ENCODE data around the gene AUTS2. TPM values are rescaled to one million over a fixed set of nuclear protein-coding genes. Genes with fewer than 3 reads are reported as not detected.
A peak's percentile ranks its signal among the peaks of the same experiment; 100 is the strongest.

The AUTS2 gene
- total RNA-seq, 1 donor from 2014 or later = 80.6 TPM

DNA sequence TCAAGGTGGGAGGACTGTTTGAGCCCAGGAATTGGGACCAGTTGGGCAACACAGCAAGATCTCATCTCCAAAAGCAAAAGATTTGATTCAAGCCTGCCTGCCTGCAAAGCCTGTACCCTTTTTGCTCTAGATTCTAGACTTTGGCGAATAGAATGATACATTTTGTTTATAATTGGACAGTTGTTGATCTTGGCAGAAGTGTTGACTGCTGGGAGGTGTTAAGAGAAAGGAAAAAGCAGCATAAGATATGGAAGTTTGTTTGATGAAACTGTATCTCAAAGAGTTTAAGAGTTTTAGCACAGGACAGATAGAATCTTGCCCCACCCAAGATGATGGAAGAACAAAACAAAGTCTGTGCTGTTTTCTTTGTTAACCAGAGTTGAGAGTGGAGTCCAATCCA is 224.1 kb downstream of the AUTS2 start:
- H3K4me1 Mint-ChIP-seq (ENCODE audit: unreplicated experiment) = peaks cover 63% of the 10 kb centered on the region
- H3K27ac Mint-ChIP-seq (ENCODE audit: unreplicated experiment) = no peak overlapping the region
- no peaks in the 10 kb centered on the region for H3K36me3 Mint-ChIP-seq (ENCODE audit: unreplicated experiment)
- TF ChIP-seq, protein P1, sequence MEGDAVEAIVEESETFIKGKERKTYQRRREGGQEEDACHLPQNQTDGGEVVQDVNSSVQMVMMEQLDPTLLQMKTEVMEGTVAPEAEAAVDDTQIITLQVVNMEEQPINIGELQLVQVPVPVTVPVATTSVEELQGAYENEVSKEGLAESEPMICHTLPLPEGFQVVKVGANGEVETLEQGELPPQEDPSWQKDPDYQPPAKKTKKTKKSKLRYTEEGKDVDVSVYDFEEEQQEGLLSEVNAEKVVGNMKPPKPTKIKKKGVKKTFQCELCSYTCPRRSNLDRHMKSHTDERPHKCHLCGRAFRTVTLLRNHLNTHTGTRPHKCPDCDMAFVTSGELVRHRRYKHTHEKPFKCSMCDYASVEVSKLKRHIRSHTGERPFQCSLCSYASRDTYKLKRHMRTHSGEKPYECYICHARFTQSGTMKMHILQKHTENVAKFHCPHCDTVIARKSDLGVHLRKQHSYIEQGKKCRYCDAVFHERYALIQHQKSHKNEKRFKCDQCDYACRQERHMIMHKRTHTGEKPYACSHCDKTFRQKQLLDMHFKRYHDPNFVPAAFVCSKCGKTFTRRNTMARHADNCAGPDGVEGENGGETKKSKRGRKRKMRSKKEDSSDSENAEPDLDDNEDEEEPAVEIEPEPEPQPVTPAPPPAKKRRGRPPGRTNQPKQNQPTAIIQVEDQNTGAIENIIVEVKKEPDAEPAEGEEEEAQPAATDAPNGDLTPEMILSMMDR (IDR thresholded peaks at IDR 0.05) = no peak
- no peak overlapping the region for H3K4me3 Mint-ChIP-seq (ENCODE audit: unreplicated experiment)
- no peaks in the 10 kb centered on the region for H3K27me3 Mint-ChIP-seq (ENCODE audit: unreplicated experiment)
- no peak for DNase-seq (ENCODE audit: extremely low spot score, unreplicated experiment)
- no peaks in the 10 kb centered on the region for H3K9me3 Mint-ChIP-seq (ENCODE audit: unreplicated experiment)

DNA sequence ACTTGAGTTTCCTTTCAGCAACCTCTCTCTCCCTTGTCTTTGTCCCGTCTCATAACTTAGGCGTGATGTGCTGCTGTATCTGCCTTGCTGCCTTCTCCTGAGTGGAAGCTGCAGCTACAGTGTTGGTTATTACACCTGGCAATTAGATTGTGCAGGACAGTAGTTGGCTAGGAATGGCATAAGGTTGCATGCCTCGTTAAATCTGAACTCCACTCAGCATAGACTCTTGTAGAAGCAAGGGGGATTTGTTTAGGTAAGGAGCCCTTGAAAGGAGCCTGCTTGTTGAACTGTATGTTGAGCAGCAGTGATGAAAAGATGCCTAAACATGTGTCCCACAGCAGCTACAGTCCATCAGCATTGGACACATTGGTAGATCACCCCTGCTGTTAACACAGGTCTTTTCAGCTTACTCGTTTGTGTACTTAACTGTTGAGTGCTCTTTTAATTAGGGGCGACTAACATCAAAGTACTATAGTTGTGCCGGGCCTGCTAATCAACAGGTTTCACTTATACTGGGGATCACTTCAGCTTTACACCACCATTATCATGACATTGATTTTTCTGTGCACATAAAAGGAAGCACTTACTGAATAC is 225.0 kb downstream of the AUTS2 start:
- Mint-ChIP-seq H3K27me3 (ENCODE audit: unreplicated experiment) (no peaks in the 10 kb centered on the region), H3K4me1 (ENCODE audit: unreplicated experiment) (peaks cover 57% of the 10 kb centered on the region), H3K27ac (ENCODE audit: unreplicated experiment) (no peak overlapping the region), H3K9me3 (ENCODE audit: unreplicated experiment) (no peaks in the 10 kb centered on the region), H3K4me3 (ENCODE audit: unreplicated experiment) (no peak overlapping the region), H3K36me3 (ENCODE audit: unreplicated experiment) (peaks cover 4% of the 10 kb centered on the region)
- TF ChIP-seq, protein P1 (IDR thresholded peaks at IDR 0.05) = no peak
- DNase-seq (ENCODE audit: extremely low spot score, unreplicated experiment) = no peak

DNA sequence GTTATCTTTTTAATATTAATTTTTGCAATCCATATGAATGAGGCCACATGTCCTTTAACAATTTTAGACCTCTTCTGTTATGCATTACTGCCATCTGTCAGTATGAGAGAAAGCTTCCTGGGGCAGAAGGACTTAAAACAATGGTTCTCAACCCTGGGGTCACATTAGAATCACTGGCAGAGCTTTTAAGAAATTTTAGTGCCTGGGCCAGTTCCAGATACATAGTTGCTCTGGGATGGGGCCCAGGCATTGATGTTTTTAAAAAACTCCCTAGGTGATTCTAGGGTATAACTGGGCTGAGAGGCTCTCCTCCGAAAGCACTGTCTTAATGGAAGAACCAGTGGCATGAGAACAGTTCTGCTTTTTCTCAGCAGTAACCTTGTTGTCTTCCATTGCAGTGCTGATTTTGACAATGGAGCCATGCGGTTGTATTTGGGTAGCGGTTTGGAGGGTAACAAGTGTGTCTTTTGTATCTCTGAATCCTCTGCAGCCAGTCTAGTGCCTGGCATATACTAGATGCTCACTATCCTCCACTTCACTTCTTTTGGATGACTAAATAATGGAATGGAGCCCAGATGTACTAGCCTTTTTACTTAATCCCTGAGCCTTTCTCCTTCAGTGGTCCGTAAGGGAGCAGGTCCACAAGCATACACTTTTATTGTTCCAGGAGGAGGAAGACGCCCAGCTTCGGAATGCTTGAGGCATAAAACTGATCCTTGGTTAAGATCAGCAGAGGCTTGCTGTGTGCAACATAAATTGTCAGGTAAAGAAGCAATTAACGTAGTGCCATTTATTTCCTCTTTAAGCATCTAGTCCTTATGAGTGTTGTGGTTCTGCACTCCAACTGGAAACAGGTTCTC is 227.1 kb downstream of the AUTS2 start:
- Mint-ChIP-seq H3K4me1 (ENCODE audit: unreplicated experiment) (peaks cover 49% of the 10 kb centered on the region), H3K9me3 (ENCODE audit: unreplicated experiment) (no peaks in the 10 kb centered on the region), H3K27ac (ENCODE audit: unreplicated experiment) (peak overlapping the region; percentile 42), H3K27me3 (ENCODE audit: unreplicated experiment) (no peaks in the 10 kb centered on the region), H3K36me3 (ENCODE audit: unreplicated experiment) (peaks cover 4% of the 10 kb centered on the region), H3K4me3 (ENCODE audit: unreplicated experiment) (no peak overlapping the region)
- DNase-seq (ENCODE audit: extremely low spot score, unreplicated experiment) = no peak
- TF ChIP-seq, protein P1 (IDR thresholded peaks at IDR 0.05) = peak; percentile 53

DNA sequence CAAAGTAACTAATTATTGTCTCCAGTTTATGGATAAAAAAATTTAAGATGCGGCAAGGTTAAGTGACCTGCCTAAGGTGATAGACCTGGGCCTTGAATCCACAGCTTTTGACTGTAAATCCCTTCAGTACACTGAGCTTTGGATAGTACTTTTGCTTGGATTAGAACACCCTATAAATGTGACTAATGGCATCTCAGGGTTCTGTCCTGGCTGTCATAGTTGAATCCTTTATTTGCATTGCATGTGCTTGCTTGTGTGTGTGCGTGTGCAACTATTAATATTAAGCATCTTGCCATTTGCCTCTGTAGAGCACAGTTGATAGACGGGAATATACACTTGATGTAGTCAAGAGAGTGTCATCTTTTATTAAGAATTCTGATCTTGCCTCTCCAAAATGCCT is 228.0 kb downstream of the AUTS2 start:
- Mint-ChIP-seq H3K36me3 (ENCODE audit: unreplicated experiment) (peaks cover 4% of the 10 kb centered on the region), H3K4me3 (ENCODE audit: unreplicated experiment) (no peak overlapping the region), H3K4me1 (ENCODE audit: unreplicated experiment) (peaks cover 49% of the 10 kb centered on the region), H3K27ac (ENCODE audit: unreplicated experiment) (no peak overlapping the region), H3K9me3 (ENCODE audit: unreplicated experiment) (no peaks in the 10 kb centered on the region), H3K27me3 (ENCODE audit: unreplicated experiment) (no peaks in the 10 kb centered on the region)
- DNase-seq (ENCODE audit: extremely low spot score, unreplicated experiment) = no peak
- TF ChIP-seq, protein P1 (IDR thresholded peaks at IDR 0.05) = no peak

DNA sequence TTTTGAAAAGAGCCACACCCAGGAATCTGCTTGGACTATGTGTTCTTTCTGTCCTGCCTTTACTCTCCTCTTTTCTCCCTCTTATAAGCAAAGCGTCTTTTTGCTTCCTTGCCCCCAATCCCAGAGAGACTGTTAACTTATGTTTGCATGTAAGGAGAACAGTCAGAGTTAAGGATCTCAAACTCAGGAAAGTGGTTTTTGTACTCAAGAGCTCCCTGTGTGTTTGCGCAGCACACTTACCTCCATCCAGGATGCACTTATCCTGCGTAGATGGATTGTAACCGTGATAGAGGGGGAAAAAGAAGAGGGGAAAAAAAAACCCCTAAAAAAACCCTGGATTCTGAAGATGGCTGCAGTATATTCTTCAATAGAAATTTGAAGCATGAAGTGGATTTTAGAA is 228.9 kb downstream of the AUTS2 start:
- H3K27me3 Mint-ChIP-seq (ENCODE audit: unreplicated experiment) = no peaks in the 10 kb centered on the region
- TF ChIP-seq, protein P1 (IDR thresholded peaks at IDR 0.05) = no peak
- no peak overlapping the region for H3K4me3 Mint-ChIP-seq (ENCODE audit: unreplicated experiment)
- DNase-seq (ENCODE audit: extremely low spot score, unreplicated experiment) = no peak
- H3K9me3 Mint-ChIP-seq (ENCODE audit: unreplicated experiment) = no peaks in the 10 kb centered on the region
- peaks cover 6% of the 10 kb centered on the region for H3K36me3 Mint-ChIP-seq (ENCODE audit: unreplicated experiment)
- H3K4me1 Mint-ChIP-seq (ENCODE audit: unreplicated experiment) = peaks cover 45% of the 10 kb centered on the region
- no peak overlapping the region for H3K27ac Mint-ChIP-seq (ENCODE audit: unreplicated experiment)
